ENCODE measurements around the gene HYI. TPM values are rescaled to one million over a fixed set of nuclear protein-coding genes. Genes with fewer than 3 reads are reported as not detected.

HYI gene
- total RNA-seq, 1 experiment from 2014 or later, result 34.5 TPM

DNA sequence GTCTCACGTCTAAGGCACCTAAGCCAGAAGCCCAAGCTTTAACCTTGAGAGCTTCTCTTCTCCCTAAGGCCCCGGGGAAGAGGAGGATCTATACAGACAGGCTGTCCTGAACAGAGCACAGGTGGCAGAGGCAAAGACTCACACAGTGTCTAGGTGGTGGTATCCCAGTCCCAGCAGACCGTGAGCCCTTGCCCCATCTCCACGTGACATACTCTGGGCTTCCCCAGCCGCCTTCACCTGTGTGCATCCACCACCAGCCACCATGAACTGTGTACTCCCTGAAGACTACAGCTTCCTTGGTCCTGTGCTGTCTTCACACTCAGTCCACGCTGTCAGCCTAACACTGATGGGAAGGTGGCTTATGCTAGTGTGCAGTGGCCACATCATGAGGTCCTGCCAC is 32.3 kb downstream of the HYI start:
- peaks cover 5% of the 10 kb centered on the region for H3K36me3 Mint-ChIP-seq (ENCODE audit: insufficient read depth, unreplicated experiment)
- H3K27me3 Mint-ChIP-seq (ENCODE audit: insufficient read depth, unreplicated experiment), result no peaks in the 10 kb centered on the region
- POLR2A ChIA-PET, result no interaction called here
- Histone ChIP-seq H3K27me3 (replicated peaks; ENCODE audit: control insufficient read depth, insufficient read depth, low read length) (no peaks in the 10 kb centered on the region), H3K4me1 (no peaks in the 10 kb centered on the region), H3K36me3 (ENCODE audit: control insufficient read depth, insufficient read depth, low read length) (no peaks in the 10 kb centered on the region; the same call in 1 of the 2 replicates), H3K4me3 (ENCODE audit: low read depth, low read length) (no peak overlapping the region), H3K9me3 (no peaks in the 10 kb centered on the region)
- TF ChIP-seq, protein P1, sequence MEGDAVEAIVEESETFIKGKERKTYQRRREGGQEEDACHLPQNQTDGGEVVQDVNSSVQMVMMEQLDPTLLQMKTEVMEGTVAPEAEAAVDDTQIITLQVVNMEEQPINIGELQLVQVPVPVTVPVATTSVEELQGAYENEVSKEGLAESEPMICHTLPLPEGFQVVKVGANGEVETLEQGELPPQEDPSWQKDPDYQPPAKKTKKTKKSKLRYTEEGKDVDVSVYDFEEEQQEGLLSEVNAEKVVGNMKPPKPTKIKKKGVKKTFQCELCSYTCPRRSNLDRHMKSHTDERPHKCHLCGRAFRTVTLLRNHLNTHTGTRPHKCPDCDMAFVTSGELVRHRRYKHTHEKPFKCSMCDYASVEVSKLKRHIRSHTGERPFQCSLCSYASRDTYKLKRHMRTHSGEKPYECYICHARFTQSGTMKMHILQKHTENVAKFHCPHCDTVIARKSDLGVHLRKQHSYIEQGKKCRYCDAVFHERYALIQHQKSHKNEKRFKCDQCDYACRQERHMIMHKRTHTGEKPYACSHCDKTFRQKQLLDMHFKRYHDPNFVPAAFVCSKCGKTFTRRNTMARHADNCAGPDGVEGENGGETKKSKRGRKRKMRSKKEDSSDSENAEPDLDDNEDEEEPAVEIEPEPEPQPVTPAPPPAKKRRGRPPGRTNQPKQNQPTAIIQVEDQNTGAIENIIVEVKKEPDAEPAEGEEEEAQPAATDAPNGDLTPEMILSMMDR (IDR thresholded peaks at IDR 0.05; ENCODE audit: insufficient read depth in 1 of 2, low read depth in 1 of 2, low read length in 1 of 2, severe bottlenecking in 1 of 2, unreplicated experiment in 1 of 2), result no peak
- no peak overlapping the region for H3K27ac Mint-ChIP-seq (ENCODE audit: unreplicated experiment)
- no peaks in the 10 kb centered on the region for H3K4me1 Mint-ChIP-seq (ENCODE audit: low read depth, unreplicated experiment)
- CTCF ChIA-PET, result no interaction called here
- no peak overlapping the region for H3K4me3 Mint-ChIP-seq (ENCODE audit: unreplicated experiment)
- no TSS peak for BruUV-seq (replicated peaks)
- DNase-seq, result no peak
- intact Hi-C loops (cut with micrococcal nuclease; ENCODE audit: unreplicated experiment), result no loop called here
- H3K9me3 Mint-ChIP-seq (ENCODE audit: unreplicated experiment), result no peaks in the 10 kb centered on the region

GRCh38 chr1:43420874-43421273 is 32.9 kb downstream of the HYI start:
- H3K27ac Mint-ChIP-seq (ENCODE audit: unreplicated experiment), result no peak overlapping the region
- H3K4me3 Mint-ChIP-seq (ENCODE audit: unreplicated experiment), result no peak overlapping the region
- H3K9me3 Mint-ChIP-seq (ENCODE audit: unreplicated experiment), result no peaks in the 10 kb centered on the region
- Histone ChIP-seq H3K9me3 (no peaks in the 10 kb centered on the region), H3K36me3 (ENCODE audit: control insufficient read depth, insufficient read depth, low read length) (no peaks in the 10 kb centered on the region; the same call in 1 of the 2 replicates), H3K4me1 (no peaks in the 10 kb centered on the region), H3K27me3 (replicated peaks; ENCODE audit: control insufficient read depth, insufficient read depth, low read length) (no peaks in the 10 kb centered on the region), H3K4me3 (ENCODE audit: low read depth, low read length) (no peak overlapping the region)
- H3K27me3 Mint-ChIP-seq (ENCODE audit: insufficient read depth, unreplicated experiment), result no peaks in the 10 kb centered on the region
- ChIA-PET CTCF (no interaction called here), POLR2A (no interaction called here)
- no peak for DNase-seq
- intact Hi-C loops (cut with micrococcal nuclease; ENCODE audit: unreplicated experiment), result no loop called here
- TF ChIP-seq, protein P1 (IDR thresholded peaks at IDR 0.05; ENCODE audit: insufficient read depth in 1 of 2, low read depth in 1 of 2, low read length in 1 of 2, severe bottlenecking in 1 of 2, unreplicated experiment in 1 of 2), result no peak
- H3K36me3 Mint-ChIP-seq (ENCODE audit: insufficient read depth, unreplicated experiment), result peaks cover 5% of the 10 kb centered on the region
- BruUV-seq (replicated peaks), result no TSS peak
- H3K4me1 Mint-ChIP-seq (ENCODE audit: low read depth, unreplicated experiment), result no peaks in the 10 kb centered on the region

DNA sequence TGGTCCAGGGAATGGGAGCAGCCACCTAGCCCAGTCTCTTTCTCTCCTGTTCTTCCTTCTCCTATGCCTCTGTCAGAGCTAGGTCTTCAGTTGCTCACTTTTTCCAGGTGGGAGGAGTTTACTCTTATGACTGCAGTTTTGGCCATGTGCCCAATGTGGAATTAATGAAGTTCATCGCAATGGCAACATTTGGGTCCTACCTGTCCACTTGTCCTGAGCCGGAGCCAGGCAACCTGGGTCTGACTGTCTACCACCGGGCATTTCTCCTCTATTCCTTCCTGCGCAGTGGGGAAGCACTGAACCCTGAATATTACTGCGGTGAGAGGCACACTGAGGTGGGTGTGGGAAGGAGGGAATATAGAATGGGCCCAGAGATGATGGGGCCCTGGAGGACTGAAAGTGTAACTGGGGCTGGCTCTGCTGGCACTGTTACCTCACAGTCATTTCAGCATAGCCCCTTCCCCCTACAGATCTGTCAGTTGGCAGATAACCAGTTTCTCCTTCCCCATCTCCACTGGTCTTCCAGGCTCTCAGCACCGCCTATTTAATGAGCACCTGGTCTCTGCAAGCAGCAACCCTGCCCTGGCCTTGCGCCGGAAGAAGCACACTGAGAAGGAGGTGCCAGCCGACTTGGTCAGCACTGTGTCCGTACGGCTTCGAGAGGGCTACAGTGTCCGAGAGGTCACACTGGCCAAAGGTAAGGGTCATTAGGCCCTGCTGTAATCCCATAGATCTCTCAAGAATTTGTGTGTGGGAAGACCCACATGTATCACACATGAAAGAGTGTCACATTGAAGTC is 33.9 kb downstream of the HYI start:
- intact Hi-C loops (cut with micrococcal nuclease; ENCODE audit: unreplicated experiment), result no loop called here
- H3K36me3 Mint-ChIP-seq (ENCODE audit: insufficient read depth, unreplicated experiment), result peaks cover 5% of the 10 kb centered on the region

More for the DNA sequence above, 33.9 kb downstream of the HYI start:
- CTCF ChIA-PET, result no interaction called here
- H3K4me1 Mint-ChIP-seq (ENCODE audit: low read depth, unreplicated experiment), result no peaks in the 10 kb centered on the region
- no peaks in the 10 kb centered on the region for H3K9me3 Mint-ChIP-seq (ENCODE audit: unreplicated experiment)
- H3K27me3 Mint-ChIP-seq (ENCODE audit: insufficient read depth, unreplicated experiment), result no peaks in the 10 kb centered on the region
- H3K27me3 ChIP-seq (replicated peaks; ENCODE audit: control insufficient read depth, insufficient read depth, low read length), result no peaks in the 10 kb centered on the region
- no peak overlapping the region for H3K4me3 Mint-ChIP-seq (ENCODE audit: unreplicated experiment)
- no peaks in the 10 kb centered on the region for H3K4me1 ChIP-seq
- POLR2A ChIA-PET, result no interaction called here
- H3K4me3 ChIP-seq (ENCODE audit: low read depth, low read length), result no peak overlapping the region
- no peak for DNase-seq
- H3K27ac Mint-ChIP-seq (ENCODE audit: unreplicated experiment), result no peak overlapping the region
- no TSS peak for BruUV-seq (replicated peaks)
- H3K9me3 ChIP-seq, result no peaks in the 10 kb centered on the region
- no peaks in the 10 kb centered on the region; the same call in 1 of the 2 replicates for H3K36me3 ChIP-seq (ENCODE audit: control insufficient read depth, insufficient read depth, low read length)
- TF ChIP-seq, protein P1 (IDR thresholded peaks at IDR 0.05; ENCODE audit: insufficient read depth in 1 of 2, low read depth in 1 of 2, low read length in 1 of 2, severe bottlenecking in 1 of 2, unreplicated experiment in 1 of 2), result no peak
